GM19035 (cell line): ENCODE data around the gene BACH1.
"Not testable (repeated sequence)": the region's sequence is repeated elsewhere in the genome, so short reads cannot be mapped to it uniquely, and the experiment has no call there.

ENCODE experiments used
- ATAC-seq: cut with Tn5 transposase; IDR thresholded peaks from one replicate; pipeline ENCODE4 v1.9.1; 2021; ENCODE audit not compliant: unreplicated experiment

BACH1 gene

DNA sequence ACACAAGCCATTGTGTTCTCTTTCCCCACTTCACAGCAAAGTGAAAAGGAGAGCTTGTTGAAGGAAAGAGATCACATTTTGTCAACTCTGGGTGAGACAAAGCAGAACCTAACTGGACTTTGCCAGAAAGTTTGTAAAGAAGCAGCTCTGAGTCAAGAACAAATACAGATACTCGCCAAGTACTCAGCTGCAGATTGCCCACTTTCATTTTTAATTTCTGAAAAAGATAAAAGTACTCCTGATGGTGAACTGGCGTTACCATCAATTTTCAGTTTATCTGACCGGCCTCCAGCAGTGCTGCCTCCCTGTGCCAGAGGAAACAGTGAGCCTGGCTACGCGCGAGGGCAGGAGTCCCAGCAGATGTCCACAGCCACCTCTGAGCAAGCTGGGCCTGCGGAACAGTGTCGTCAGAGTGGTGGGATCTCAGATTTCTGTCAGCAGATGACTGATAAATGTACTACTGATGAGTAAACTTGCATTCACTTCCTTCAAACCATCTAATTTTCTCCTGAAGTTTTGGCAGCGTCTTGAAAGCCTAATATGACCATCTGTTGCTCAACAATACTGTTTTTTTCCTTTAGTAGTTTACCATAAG is 43.7 kb downstream of the BACH1 start:
- peak; percentile 71 for ATAC-seq

GRCh38 chr21:29343519-29343918 is 44.8 kb downstream of the BACH1 start:
- no peak for ATAC-seq

DNA sequence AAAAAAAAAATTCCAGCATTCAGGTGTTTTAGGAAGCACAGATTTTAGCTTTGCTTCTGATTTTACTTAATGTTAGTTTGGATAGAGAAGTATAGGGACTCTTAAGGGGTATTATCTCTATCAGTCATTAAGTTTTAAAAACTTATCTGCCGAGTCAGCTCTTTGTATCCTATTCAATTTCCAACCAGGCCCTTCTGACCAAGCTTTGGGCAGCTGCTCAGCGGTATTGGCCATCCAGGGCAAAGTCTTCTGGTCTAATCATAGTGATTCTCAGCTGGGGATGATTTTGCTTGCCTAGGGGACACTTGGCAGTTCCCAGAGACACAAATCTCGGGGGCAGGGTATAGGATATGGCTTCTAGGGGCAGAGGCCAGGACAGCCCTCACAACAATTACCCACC is 47.6 kb downstream of the BACH1 start:
- ATAC-seq: no peak

DNA sequence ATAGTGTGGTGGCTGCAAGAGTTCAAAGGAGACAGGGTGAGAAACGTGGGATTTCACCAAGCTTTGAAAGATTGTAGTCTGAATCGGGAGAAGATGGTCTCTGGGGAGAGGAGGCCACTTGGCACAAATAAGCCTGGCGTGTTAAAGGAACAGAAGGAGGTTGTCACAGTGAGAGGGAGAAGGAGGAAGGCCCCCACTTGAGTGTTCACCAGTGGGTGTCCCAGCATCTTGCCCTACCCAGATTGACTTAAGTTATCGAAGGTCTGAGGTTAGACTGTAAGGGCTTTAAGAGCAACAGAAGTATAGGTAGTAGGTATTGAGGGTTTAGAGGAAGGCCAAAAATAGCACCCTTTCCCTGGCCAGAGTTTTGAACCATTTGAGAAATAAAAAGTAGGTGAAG is 48.0 kb downstream of the BACH1 start:
- ATAC-seq: no peak

- ATAC-seq: no peak
Observed at GRCh38 chr21:29347274-29347681, 48.6 kb downstream of the BACH1 start.

- no peak for ATAC-seq
Observed at GRCh38 chr21:29349702-29350101, 51.0 kb downstream of the BACH1 start.

DNA sequence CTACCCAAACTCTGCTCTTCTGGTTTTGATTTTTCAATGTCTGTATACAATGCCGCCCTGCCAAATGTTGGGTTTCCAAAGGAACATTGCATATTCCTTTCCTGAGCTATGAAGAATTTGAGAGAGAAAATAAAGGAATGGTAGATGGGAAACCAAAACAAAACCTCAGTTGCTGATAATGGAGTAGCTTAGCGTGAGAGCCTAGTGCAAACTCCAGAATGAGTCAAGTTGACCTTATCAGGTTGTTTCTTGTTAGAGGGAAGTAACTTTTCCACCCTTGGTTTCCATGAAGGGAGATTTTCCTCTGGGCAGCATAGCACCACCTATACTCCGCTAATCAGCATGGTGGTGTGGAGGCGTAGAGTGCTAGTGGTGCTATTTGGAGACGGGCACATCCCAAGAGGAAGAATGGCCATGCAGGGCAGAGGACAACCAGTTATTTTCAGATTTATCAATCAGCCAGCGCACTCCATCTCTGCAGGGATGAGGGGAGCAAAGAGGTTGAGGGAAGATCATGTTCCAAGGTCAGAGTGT is 51.6 kb downstream of the BACH1 start:
- ATAC-seq: no peak

- no peak for ATAC-seq
Observed at GRCh38 chr21:29351691-29352090, 53.0 kb downstream of the BACH1 start.

GRCh38 chr21:29355043-29355710 is 56.5 kb downstream of the BACH1 start:
- not testable (repeated sequence) for ATAC-seq

DNA sequence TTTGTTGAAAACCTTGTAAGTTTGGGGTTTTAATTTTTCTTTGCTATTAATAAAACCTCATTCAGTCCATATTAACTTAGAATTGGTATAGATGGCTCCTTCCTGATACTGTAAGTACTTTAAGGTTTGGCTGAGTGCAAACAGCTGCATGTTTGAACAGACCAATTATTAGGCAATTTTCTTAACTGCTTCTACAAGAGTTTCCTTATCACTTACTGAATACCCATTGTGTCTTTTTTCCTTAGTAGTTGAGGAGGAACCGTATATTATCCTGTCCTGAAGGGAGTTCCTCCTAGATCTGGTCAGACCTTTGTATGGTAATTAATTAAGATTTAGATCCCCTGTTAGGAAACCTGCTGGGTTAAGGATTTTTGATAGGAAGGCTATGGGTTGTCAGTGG is 57.6 kb downstream of the BACH1 start:
- not testable (repeated sequence) for ATAC-seq

GRCh38 chr21:29356810-29357209 is 58.1 kb downstream of the BACH1 start:
- ATAC-seq: not testable (repeated sequence)

- ATAC-seq: no peak
Observed at GRCh38 chr21:29359718-29360117, 61.0 kb downstream of the BACH1 start.

GRCh38 chr21:29360799-29361765 is 62.4 kb downstream of the BACH1 start:
- no peak for ATAC-seq

DNA sequence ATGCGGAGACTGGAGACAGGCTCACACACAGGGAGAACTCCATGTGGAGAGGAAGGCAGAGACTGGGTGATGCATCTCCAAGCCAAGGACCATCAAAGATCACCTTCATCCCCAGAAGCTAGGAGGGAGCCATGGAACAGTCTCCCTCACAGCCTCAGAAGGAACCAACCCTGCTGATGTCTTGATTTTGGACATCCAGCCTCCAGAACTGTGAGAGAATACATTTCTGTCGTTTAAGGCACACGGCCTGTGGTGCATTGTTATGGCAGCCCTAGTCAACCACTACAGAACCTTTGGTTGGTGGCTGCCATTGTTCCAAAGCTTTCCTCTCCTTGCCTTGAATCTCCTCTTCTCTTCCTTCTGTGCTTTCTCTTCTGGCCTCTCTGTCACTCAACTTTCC is 64.0 kb downstream of the BACH1 start:
- ATAC-seq: no peak

GRCh38 chr21:29365661-29366265 is 67.0 kb downstream of the BACH1 start:
- no peak for ATAC-seq

DNA sequence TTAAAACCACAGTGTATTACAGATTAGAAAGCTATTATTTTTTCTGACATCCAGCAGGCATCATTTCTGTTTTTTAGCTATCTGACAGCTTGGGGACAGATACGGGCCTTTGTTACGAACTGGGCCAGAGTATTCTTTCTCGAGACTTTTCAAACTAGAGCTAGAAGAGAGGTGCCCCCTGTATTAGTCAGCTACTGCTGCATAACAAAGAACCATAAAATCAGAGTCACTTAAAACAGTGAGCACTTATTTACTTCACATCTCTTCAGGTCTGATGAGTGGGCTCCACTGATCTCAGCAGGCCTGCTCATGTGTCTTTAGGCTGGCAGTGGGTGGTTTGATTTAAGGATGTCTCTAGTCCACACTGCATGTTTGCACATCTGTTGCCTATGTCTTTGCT is 67.8 kb downstream of the BACH1 start:
- no peak for ATAC-seq

DNA sequence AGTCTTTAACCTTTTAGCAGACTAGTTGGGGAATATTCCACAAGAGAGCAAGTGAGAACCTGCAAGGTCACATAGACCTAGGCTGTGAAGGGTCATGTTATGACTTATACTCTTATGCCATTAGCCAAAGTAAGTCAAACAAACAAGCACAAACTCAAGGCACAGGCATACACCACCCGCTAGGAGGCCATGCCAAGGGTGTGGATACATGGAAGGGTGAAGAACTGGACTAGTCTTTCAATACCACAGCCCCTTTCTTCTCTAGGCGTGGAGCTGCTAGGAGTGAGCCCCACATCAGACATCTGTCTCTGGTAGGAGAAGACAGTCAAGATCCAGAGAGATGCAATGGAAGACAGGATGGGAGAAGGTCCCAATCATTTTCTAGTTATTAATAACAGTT is 68.6 kb downstream of the BACH1 start:
- ATAC-seq: no peak

DNA sequence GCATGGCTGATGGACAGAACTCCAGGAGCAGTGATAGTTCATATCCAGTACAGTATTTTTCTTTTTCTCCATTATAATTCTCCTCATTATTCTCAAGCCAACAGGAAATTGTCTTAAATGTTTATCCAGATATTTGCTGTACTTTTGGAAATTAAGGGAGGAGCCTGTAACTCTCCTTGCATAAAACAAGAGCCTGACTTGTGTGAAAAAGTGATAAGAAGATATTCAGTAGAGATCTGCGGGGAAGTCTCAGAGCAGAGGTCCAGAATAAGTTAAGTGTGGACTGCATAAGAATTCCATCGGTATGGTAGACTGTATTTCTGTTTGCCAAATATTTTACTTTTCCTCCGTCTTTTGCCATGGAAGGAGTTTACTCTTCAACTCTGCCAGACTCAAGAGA is 70.2 kb downstream of the BACH1 start:
- ATAC-seq: no peak

DNA sequence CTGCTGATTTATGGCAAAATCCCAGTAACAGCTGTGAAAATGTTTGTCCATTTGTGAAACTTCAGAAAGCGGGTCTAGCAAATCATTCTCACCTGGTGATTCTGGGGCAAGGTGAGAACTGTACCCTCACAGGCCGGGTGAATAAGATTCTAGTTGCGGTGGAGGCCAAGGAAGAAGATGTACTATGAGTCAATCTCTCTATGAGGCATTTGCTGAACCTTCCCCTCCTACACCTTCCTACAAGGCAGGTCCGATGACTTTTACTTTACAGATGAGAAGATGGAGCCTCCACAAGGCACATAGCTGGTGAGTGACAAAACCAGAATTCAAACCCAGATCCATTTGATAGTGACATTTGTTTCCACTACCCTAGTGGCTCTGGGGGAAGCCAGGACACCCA is 72.7 kb downstream of the BACH1 start:
- no peak for ATAC-seq

- ATAC-seq: peak; percentile 73
Observed at GRCh38 chr21:29372063-29372802, 73.5 kb downstream of the BACH1 start.
